Measurements from ENCODE around the gene PNMA6A. TPM values are rescaled to one million over a fixed set of nuclear protein-coding genes. Genes with fewer than 3 reads are reported as not detected.
"Not testable (repeated sequence)": the region's sequence is repeated elsewhere in the genome, so short reads cannot be mapped to it uniquely, and the experiment has no call there.

PNMA6A gene
- total RNA-seq, 1 donor = 1.1 TPM

DNA sequence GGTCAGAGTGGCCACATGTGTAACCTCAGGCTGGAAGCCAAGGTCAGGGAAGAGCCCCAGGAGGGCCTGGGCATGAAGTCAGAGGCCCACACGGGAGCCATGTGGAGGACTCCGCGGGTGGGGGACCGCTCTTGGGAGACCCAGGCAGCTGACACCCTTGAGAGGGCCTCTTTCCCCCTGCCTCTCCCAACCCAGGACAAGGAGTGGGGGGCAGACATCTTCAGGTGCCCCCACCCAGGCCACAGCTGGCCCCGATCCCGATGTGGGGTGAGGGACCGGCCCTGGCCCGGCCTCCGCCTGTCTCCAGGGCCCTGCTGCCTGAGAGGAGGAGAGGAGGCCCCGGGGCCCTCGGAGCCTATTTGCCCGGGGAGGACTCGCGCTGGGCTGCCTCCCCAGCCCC lies 3.1 kb downstream of the PNMA6A start:
- H3K4me2 ChIP-seq (ENCODE audit: insufficient read depth, low read length) = no peak overlapping the region
- no peaks in the 10 kb centered on the region for H3K4me1 ChIP-seq (ENCODE audit: insufficient read depth, low read length)
- no peak for DNase-seq (ENCODE audit: insufficient read length, low spot score, missing footprints)
- H3K27me3 ChIP-seq (ENCODE audit: insufficient read depth, low read length) = no peaks in the 10 kb centered on the region
- no peak overlapping the region for H3K4me3 ChIP-seq (ENCODE audit: insufficient read depth, low read length)
- no peaks in the 10 kb centered on the region for H3K9me3 ChIP-seq (ENCODE audit: low read depth, low read length)
- TF ChIP-seq, protein P1, sequence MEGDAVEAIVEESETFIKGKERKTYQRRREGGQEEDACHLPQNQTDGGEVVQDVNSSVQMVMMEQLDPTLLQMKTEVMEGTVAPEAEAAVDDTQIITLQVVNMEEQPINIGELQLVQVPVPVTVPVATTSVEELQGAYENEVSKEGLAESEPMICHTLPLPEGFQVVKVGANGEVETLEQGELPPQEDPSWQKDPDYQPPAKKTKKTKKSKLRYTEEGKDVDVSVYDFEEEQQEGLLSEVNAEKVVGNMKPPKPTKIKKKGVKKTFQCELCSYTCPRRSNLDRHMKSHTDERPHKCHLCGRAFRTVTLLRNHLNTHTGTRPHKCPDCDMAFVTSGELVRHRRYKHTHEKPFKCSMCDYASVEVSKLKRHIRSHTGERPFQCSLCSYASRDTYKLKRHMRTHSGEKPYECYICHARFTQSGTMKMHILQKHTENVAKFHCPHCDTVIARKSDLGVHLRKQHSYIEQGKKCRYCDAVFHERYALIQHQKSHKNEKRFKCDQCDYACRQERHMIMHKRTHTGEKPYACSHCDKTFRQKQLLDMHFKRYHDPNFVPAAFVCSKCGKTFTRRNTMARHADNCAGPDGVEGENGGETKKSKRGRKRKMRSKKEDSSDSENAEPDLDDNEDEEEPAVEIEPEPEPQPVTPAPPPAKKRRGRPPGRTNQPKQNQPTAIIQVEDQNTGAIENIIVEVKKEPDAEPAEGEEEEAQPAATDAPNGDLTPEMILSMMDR (IDR thresholded peaks at IDR 0.05; ENCODE audit: extremely low read depth, low read depth, low read length) = no peak
- no peaks in the 10 kb centered on the region for H4K20me1 ChIP-seq (ENCODE audit: insufficient read depth, low read length)
- H2AFZ ChIP-seq (ENCODE audit: low read length) = no peak overlapping the region
- no peak overlapping the region for H3K27ac ChIP-seq (ENCODE audit: low read depth, low read length)
- no peaks in the 10 kb centered on the region for H3K36me3 ChIP-seq (ENCODE audit: insufficient read depth, low read length)
- H3K79me2 ChIP-seq (ENCODE audit: insufficient read depth, low read length) = no peaks in the 10 kb centered on the region

DNA sequence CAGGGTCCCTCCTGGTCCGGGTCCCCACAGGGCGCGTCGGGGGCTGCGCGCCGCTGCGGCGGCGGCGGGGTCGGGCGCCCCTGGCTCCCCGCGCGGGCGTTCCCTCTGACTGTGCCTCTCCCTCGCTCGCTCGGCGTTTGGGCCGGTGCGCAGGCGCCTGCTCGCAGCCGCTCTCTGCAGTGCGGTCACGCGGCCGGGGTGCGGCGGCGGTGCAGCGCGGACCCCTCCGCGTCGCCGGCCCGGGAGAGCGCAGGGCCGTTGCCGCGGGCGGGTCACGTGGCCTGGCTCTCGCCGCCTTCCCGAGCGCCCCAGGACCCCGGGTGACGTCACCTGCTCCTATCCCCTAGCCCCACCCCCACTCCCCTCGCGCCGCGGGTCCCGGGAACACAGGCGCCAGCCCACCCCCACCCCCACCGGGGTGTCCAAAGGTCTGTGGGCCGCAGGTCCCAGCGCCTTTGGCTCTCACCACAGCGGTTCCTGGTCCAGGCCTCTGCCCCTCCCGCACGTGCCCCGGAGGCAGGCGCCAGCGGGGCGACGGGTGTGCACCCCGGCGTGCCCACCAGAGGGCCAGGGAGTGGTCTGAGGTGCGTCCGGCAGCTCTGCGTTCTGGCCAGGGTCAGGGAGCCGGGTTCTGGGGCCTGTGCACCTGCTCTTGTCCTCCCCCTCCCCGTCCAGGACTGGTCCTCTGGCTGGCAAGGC lies 5.3 kb downstream of the PNMA6A start:
- H3K4me3 ChIP-seq (ENCODE audit: insufficient read depth, low read length); H2AFZ ChIP-seq (ENCODE audit: low read length); H3K79me2 ChIP-seq (ENCODE audit: insufficient read depth, low read length); H4K20me1 ChIP-seq (ENCODE audit: insufficient read depth, low read length); H3K9me3 ChIP-seq (ENCODE audit: low read depth, low read length); DNase-seq (ENCODE audit: insufficient read length, low spot score, missing footprints); H3K27ac ChIP-seq (ENCODE audit: low read depth, low read length); H3K36me3 ChIP-seq (ENCODE audit: insufficient read depth, low read length); H3K27me3 ChIP-seq (ENCODE audit: insufficient read depth, low read length); H3K4me1 ChIP-seq (ENCODE audit: insufficient read depth, low read length); H3K4me2 ChIP-seq (ENCODE audit: insufficient read depth, low read length): not testable (repeated sequence)

DNA sequence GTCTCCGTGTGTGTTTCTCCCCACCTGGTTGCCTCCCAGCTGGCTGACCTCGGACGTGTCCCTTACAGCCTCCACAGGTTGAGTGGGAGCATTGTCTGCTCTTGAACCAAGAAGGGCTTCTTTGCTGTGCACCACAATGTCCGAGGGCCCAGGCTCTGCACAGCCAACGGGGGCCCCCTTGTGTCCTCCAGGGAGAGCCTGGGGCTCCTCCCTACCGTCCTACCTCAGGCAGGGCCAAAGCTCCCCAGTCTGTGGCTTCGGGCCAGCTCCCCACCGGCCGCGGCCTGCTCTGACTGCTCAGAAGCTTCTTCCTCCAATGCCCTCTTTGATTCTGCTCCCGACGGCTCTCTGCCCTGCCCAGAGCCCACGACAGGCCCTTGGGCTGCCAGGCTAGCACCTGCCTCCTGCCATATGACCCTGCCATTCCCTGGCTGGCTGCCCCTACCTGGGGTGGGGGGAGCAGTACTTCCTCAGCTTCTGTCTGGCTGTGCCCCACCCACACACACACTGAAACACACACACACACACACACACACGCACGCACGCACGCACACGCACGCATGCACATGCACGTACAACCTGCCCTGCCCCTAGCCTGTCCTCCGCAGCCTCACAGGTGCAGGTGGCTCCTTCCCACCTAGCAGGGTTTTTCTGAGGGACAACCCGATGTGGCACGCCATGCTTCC lies 11.1 kb downstream of the PNMA6A start:
- not testable (repeated sequence) for H3K27me3 ChIP-seq (ENCODE audit: insufficient read depth, low read length); H3K27ac ChIP-seq (ENCODE audit: low read depth, low read length); H3K4me1 ChIP-seq (ENCODE audit: insufficient read depth, low read length); H3K9me3 ChIP-seq (ENCODE audit: low read depth, low read length); H3K4me3 ChIP-seq (ENCODE audit: insufficient read depth, low read length); DNase-seq (ENCODE audit: insufficient read length, low spot score, missing footprints); H3K36me3 ChIP-seq (ENCODE audit: insufficient read depth, low read length); H2AFZ ChIP-seq (ENCODE audit: low read length); H3K4me2 ChIP-seq (ENCODE audit: insufficient read depth, low read length); H3K79me2 ChIP-seq (ENCODE audit: insufficient read depth, low read length); H4K20me1 ChIP-seq (ENCODE audit: insufficient read depth, low read length)

DNA sequence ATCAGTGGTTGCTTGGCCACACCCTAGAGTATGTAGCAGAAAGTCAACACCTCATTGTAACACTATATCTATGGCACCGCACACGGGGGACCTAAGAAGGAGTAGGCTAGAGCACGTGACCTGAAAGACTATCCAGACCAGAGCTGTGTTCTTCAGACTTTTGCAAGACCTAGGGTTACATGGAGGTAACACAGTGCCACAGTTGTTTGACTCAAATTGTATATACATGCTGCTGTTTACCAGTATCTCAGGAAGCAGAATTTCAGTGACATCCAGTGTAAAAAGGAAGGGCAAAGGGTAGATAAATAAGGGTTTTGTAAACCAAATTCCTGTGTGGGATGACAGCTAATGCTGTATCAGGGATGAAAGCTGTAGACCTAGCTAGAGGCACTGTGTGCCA lies 30.2 kb downstream of the PNMA6A start:
- Histone ChIP-seq H3K27ac (ENCODE audit: low read depth, low read length) (no peak overlapping the region), H3K4me2 (ENCODE audit: insufficient read depth, low read length) (no peak overlapping the region), H3K9me3 (ENCODE audit: low read depth, low read length) (no peaks in the 10 kb centered on the region), H3K79me2 (ENCODE audit: insufficient read depth, low read length) (no peaks in the 10 kb centered on the region), H3K36me3 (ENCODE audit: insufficient read depth, low read length) (no peaks in the 10 kb centered on the region), H2AFZ (ENCODE audit: low read length) (no peak overlapping the region), H4K20me1 (ENCODE audit: insufficient read depth, low read length) (no peaks in the 10 kb centered on the region), H3K4me3 (ENCODE audit: insufficient read depth, low read length) (no peak overlapping the region), H3K27me3 (ENCODE audit: insufficient read depth, low read length) (peaks cover 3% of the 10 kb centered on the region), H3K4me1 (ENCODE audit: insufficient read depth, low read length) (no peaks in the 10 kb centered on the region)
- DNase-seq (ENCODE audit: insufficient read length, low spot score, missing footprints) = no peak
- TF ChIP-seq, protein P1 (IDR thresholded peaks at IDR 0.05; ENCODE audit: extremely low read depth, low read depth, low read length) = no peak

DNA sequence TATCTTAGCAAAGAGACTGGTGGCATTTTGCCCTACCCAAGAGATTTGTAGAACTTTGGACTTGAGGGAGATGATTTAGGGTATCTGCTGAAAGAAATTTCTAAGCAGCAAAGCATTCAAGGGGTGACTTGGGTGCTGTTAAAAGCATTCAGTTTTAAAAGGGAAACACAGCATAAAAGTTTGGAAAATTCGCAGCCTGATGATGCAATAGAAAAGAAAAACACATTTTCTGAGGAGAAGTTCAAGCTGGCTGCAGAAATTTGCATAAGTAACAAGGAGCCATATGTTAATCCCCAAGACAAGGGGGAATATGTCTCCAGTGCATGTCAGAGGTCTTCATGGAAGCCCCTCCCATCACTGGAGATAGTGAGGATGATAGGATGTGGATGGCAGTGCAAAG lies 32.7 kb downstream of the PNMA6A start:
- H3K36me3 ChIP-seq (ENCODE audit: insufficient read depth, low read length); H3K27me3 ChIP-seq (ENCODE audit: insufficient read depth, low read length); H2AFZ ChIP-seq (ENCODE audit: low read length); H3K9me3 ChIP-seq (ENCODE audit: low read depth, low read length); H4K20me1 ChIP-seq (ENCODE audit: insufficient read depth, low read length); H3K79me2 ChIP-seq (ENCODE audit: insufficient read depth, low read length); DNase-seq (ENCODE audit: insufficient read length, low spot score, missing footprints); H3K4me1 ChIP-seq (ENCODE audit: insufficient read depth, low read length); H3K27ac ChIP-seq (ENCODE audit: low read depth, low read length); H3K4me3 ChIP-seq (ENCODE audit: insufficient read depth, low read length); H3K4me2 ChIP-seq (ENCODE audit: insufficient read depth, low read length): not testable (repeated sequence)

DNA sequence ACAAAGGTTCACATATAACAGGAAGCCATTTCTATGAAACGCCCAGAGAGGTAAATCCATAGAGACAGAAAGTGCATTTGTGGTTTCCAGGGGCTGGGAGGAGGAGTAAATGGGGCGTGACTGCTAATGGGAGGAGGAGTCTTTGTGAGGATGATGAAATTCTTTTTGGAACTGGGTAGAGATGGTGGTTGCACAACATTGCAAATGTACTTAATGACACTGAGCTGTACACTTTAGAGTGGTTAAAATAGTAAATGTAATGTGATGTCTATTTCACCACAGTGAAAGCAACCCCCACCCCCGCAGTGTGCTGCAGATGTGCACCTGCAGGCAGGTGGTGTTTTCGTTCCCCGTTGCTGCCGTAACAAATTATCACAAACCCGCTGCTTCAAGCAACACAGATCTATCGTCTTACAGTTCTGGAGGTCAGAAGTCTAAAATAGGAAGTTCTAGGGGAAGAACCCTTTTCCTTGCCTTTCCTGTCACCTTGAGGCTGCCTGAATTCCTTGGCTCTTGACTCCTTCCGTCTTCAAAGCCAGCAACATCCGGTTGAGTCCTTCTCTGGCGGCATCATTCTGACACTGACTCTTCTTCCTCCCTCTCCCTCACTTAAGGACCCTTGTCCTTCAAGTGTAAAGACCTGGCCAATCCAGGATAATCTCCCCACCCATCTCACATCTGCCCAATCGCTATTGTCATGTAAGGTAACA lies 34.0 kb downstream of the PNMA6A start:
- H4K20me1 ChIP-seq (ENCODE audit: insufficient read depth, low read length); H3K27ac ChIP-seq (ENCODE audit: low read depth, low read length); H3K27me3 ChIP-seq (ENCODE audit: insufficient read depth, low read length); H2AFZ ChIP-seq (ENCODE audit: low read length); H3K4me1 ChIP-seq (ENCODE audit: insufficient read depth, low read length); DNase-seq (ENCODE audit: insufficient read length, low spot score, missing footprints); H3K9me3 ChIP-seq (ENCODE audit: low read depth, low read length); H3K79me2 ChIP-seq (ENCODE audit: insufficient read depth, low read length); H3K4me3 ChIP-seq (ENCODE audit: insufficient read depth, low read length); H3K36me3 ChIP-seq (ENCODE audit: insufficient read depth, low read length); H3K4me2 ChIP-seq (ENCODE audit: insufficient read depth, low read length): not testable (repeated sequence)

DNA sequence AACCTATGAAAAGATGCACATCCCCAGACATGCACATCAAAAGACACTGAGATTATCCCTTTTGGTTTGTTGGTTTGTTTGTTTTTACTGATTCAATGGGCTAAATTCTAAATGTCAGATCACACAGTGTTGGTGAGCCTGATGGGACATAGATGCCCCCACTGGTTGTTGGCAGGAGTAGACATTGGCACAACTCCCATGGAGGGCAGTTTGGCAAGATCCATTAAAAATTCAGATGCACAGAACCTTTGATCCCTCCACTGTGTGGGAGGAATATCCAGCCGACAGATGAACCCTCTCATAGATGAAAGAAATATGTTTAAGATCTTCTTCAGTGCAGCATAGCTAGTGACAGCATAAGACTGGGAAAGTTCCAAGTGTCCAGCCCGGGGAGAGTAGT lies 38.5 kb downstream of the PNMA6A start:
- H3K4me2 ChIP-seq (ENCODE audit: insufficient read depth, low read length); H3K4me3 ChIP-seq (ENCODE audit: insufficient read depth, low read length); H3K9me3 ChIP-seq (ENCODE audit: low read depth, low read length); H3K4me1 ChIP-seq (ENCODE audit: insufficient read depth, low read length); DNase-seq (ENCODE audit: insufficient read length, low spot score, missing footprints); H3K27me3 ChIP-seq (ENCODE audit: insufficient read depth, low read length); H3K79me2 ChIP-seq (ENCODE audit: insufficient read depth, low read length); H3K27ac ChIP-seq (ENCODE audit: low read depth, low read length); H4K20me1 ChIP-seq (ENCODE audit: insufficient read depth, low read length); H2AFZ ChIP-seq (ENCODE audit: low read length); H3K36me3 ChIP-seq (ENCODE audit: insufficient read depth, low read length): not testable (repeated sequence)

Data from osteoblast (primary cell).